SW 1271 (cell line): ENCODE measurements around the gene PDE4DIP.
"Not testable (repeated sequence)": the region's sequence is repeated elsewhere in the genome, so short reads cannot be mapped to it uniquely, and the experiment has no call there.

ENCODE experiments used
- DNase-seq, 2 experiments: peaks; one replicate each; lab custom pipeline; 2025; lab: John Stamatoyannopoulos, UW

The PDE4DIP gene

GRCh38 chr1:148844220-148844619 is at the start of gene PDE4DIP:
Gene PDE4DIP, plus strand, starts transcription at chr1:148844428. Its CDS starts 347 bp downstream, at chr1:148844775.
- not testable (repeated sequence) for DNase-seq

GRCh38 chr1:148808268-148808928 is 35.8 kb upstream of the PDE4DIP start:
- DNase-seq, result not testable (repeated sequence)

- not testable (repeated sequence) for DNase-seq
Measured at GRCh38 chr1:148808929-148809283, 35.3 kb upstream of the PDE4DIP start.

- DNase-seq, result not testable (repeated sequence)
Measured at GRCh38 chr1:148822180-148822579, 22.0 kb upstream of the PDE4DIP start.

GRCh38 chr1:148823822-148824221 is 20.4 kb upstream of the PDE4DIP start:
- DNase-seq, result not testable (repeated sequence)

GRCh38 chr1:148825029-148825428 is 19.2 kb upstream of the PDE4DIP start:
- not testable (repeated sequence) for DNase-seq

GRCh38 chr1:148828531-148828930 is 15.7 kb upstream of the PDE4DIP start:
- not testable (repeated sequence) for DNase-seq

GRCh38 chr1:148828962-148829361 is 15.3 kb upstream of the PDE4DIP start:
- not testable (repeated sequence) for DNase-seq

GRCh38 chr1:148829365-148829764 is 14.9 kb upstream of the PDE4DIP start:
- not testable (repeated sequence) for DNase-seq

- DNase-seq, result not testable (repeated sequence)
Measured at GRCh38 chr1:148841262-148841661, 3.0 kb upstream of the PDE4DIP start.

- not testable (repeated sequence) for DNase-seq
Measured at GRCh38 chr1:148844651-148845050, 423 bp downstream of the PDE4DIP start.

GRCh38 chr1:148845068-148845467 is 840 bp downstream of the PDE4DIP start:
- DNase-seq, result not testable (repeated sequence)

- not testable (repeated sequence) for DNase-seq
Measured at GRCh38 chr1:148850347-148850746, 6.1 kb downstream of the PDE4DIP start.

- not testable (repeated sequence) for DNase-seq
Measured at GRCh38 chr1:148850840-148851239, 6.6 kb downstream of the PDE4DIP start.

GRCh38 chr1:148851684-148852083 is 7.5 kb downstream of the PDE4DIP start:
- DNase-seq, result not testable (repeated sequence)

- DNase-seq, result not testable (repeated sequence)
Measured at GRCh38 chr1:148853363-148853762, 9.1 kb downstream of the PDE4DIP start.

GRCh38 chr1:148854063-148854462 is 9.8 kb downstream of the PDE4DIP start:
- not testable (repeated sequence) for DNase-seq

GRCh38 chr1:148855367-148855766 is 11.1 kb downstream of the PDE4DIP start:
- DNase-seq, result not testable (repeated sequence)

GRCh38 chr1:148860049-148860448 is 15.8 kb downstream of the PDE4DIP start:
- not testable (repeated sequence) for DNase-seq

- not testable (repeated sequence) for DNase-seq
Measured at GRCh38 chr1:148860579-148861259, 16.5 kb downstream of the PDE4DIP start.

GRCh38 chr1:148862590-148862989 is 18.4 kb downstream of the PDE4DIP start:
- DNase-seq, result not testable (repeated sequence)

- not testable (repeated sequence) for DNase-seq
Measured at GRCh38 chr1:148868924-148869633, 24.9 kb downstream of the PDE4DIP start.

GRCh38 chr1:148869634-148869961 is 25.4 kb downstream of the PDE4DIP start:
- not testable (repeated sequence) for DNase-seq
